ENCODE results near the gene TSPAN5. TPM values are rescaled to one million over a fixed set of nuclear protein-coding genes. Genes with fewer than 3 reads are reported as not detected.

The TSPAN5 gene
- total and polyA plus RNA-seq, 9 of the 15 experiments (the other 6 are each of a cell fraction or from before 2014, with no cell fraction given) = 0.58 to 6.6 (median 0.73) TPM

DNA sequence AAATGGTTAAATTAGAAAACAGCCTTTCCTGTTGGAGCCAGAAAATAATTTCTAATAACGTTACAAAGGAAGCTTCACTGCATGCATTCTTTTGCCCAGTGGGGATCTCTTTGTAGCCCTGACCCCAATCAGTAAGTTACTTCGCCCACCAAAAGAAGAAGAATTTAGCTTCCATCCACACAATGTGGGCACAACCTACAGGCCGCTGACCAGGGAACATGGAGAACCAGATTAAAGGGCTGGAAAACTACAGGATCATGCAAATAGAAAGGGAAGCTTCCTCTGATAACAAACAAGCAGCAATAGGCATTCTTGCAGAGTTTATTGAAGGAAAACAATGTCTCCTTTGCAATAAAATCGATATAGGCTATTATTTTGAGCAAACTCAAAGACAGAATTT is 21.3 kb upstream of the TSPAN5 start:
- WGBS (ENCODE audit: insufficient coverage, low coverage, missing lambda C conversion rate) = 52% methylated on average over 4 of the region's 4 CpGs
- intact Hi-C loops (cut with micrococcal nuclease) = no loop called here
- Histone ChIP-seq H3K9me1 (ENCODE audit: control insufficient read depth, insufficient read depth, low read length) (no peaks in the 10 kb centered on the region), H2AFZ (ENCODE audit: low read depth, low read length) (no peak overlapping the region), H3K27me3 (ENCODE audit: control insufficient read depth in 2 of 2, insufficient read depth in 2 of 2, low read length in 2 of 2) (no peaks in the 10 kb centered on the region), H3K9me3 (replicated peaks; ENCODE audit: control insufficient read depth, insufficient read depth, low read depth, low read length) (no peaks in the 10 kb centered on the region), H3K79me2 (ENCODE audit: control insufficient read depth, insufficient read depth, low read length) (no peaks in the 10 kb centered on the region), H3K9ac (ENCODE audit: insufficient read depth in 1 of 2, low read depth in 2 of 2, low read length in 2 of 2) (no peak overlapping the region), H3K4me3 (no peak overlapping the region), H3K36me3 (ENCODE audit: control insufficient read depth, insufficient read depth, low read length) (no peaks in the 10 kb centered on the region), H3K27ac (ENCODE audit: extremely low read depth, low read depth, low read length) (no peak overlapping the region), H3K4me2 (ENCODE audit: insufficient read depth, low read length) (no peak overlapping the region), H3K4me1 (replicated peaks in 1 of 2; ENCODE audit: control insufficient read depth in 2 of 2, insufficient read depth in 2 of 2, low read length in 2 of 2) (peaks cover 8 to 19% of the 10 kb centered on the region in 2 experiments; a peak in 4 of 5 replicates), H4K20me1 (replicated peaks; ENCODE audit: control insufficient read depth, insufficient read depth, low read length) (no peaks in the 10 kb centered on the region)
- DNase-seq (ENCODE audit: extremely low read depth in 1 of 4, low spot score in 3 of 4) = no peak
- POLR2A ChIA-PET = interaction anchor here (1.4 kb wide), 1 partner anchor 9 kb away, joined by 4 read pairs; no protein-coding TSS in a partner anchor
- peak; percentile 64 for FAIRE-seq
- BruUV-seq (replicated peaks) = no TSS peak
- no peak for ATAC-seq
- CTCF ChIA-PET (ENCODE audit: low intra/inter-chr PET ratio) = no interaction called here
- in situ Hi-C loops (cut with MboI) = no loop called here
- no peak for TF ChIP-seq ZNF347 (CRISPR knock-in tag; IDR thresholded peaks at IDR 0.05; ENCODE audit: low read depth)
- TF ChIP-seq, protein P1, sequence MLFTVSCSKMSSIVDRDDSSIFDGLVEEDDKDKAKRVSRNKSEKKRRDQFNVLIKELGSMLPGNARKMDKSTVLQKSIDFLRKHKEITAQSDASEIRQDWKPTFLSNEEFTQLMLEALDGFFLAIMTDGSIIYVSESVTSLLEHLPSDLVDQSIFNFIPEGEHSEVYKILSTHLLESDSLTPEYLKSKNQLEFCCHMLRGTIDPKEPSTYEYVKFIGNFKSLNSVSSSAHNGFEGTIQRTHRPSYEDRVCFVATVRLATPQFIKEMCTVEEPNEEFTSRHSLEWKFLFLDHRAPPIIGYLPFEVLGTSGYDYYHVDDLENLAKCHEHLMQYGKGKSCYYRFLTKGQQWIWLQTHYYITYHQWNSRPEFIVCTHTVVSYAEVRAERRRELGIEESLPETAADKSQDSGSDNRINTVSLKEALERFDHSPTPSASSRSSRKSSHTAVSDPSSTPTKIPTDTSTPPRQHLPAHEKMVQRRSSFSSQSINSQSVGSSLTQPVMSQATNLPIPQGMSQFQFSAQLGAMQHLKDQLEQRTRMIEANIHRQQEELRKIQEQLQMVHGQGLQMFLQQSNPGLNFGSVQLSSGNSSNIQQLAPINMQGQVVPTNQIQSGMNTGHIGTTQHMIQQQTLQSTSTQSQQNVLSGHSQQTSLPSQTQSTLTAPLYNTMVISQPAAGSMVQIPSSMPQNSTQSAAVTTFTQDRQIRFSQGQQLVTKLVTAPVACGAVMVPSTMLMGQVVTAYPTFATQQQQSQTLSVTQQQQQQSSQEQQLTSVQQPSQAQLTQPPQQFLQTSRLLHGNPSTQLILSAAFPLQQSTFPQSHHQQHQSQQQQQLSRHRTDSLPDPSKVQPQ (CRISPR knock-in tag; IDR thresholded peaks at IDR 0.05; ENCODE audit: borderline replicate concordance) = no peak
- TF ChIP-seq SMAD1 (IDR thresholded peaks at IDR 0.05; ENCODE audit: low read depth, low read length, partially characterized antibody) = no peak
- no peak for TF ChIP-seq PHF8 (IDR thresholded peaks at IDR 0.05; ENCODE audit: borderline replicate concordance, low read length)
- no peak for TF ChIP-seq TOE1 (IDR thresholded peaks at IDR 0.05; ENCODE audit: borderline replicate concordance)
- TF ChIP-seq TOE1 (CRISPR knock-in tag; IDR thresholded peaks at IDR 0.05; ENCODE audit: borderline replicate concordance, low read depth) = no peak
- no peak for TF ChIP-seq GATAD2B (IDR thresholded peaks at IDR 0.05; ENCODE audit: borderline replicate concordance)

Measured in K562 (cell line).